GM10847 (cell line): Measurements from ENCODE around the gene MSI2.

Experiments
- POLR2A ChIP-seq: IDR thresholded peaks from 2 replicates; pipeline ENCODE4 v1.6.1; 2011; ENCODE audit not compliant: insufficient read length; ENCODE audit errors: extremely low read depth

The MSI2 gene

GRCh38 chr17:57438066-57438731, 181.9 kb downstream of the MSI2 start:
- no peak for TF ChIP-seq POLR2A

DNA sequence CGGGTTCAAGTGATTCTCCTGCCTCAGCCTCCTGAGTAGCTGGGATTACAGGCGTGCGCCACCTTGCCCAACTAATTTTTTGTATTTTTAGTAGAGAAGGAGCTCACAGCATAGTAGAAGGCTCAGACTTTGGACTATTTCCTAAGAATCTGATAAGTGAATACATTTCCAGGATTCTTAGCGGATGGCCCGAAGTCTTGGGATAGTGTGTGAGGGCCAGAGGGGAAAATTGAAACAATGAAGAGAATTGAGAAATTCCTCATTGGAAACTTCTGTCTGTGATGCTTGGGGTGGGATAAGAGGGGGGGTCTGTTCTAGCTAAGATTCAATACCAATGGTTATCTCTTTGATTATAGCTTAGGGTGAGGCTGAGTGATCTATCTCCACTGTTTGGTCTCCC, 183.3 kb downstream of the MSI2 start:
- no peak for TF ChIP-seq POLR2A

DNA sequence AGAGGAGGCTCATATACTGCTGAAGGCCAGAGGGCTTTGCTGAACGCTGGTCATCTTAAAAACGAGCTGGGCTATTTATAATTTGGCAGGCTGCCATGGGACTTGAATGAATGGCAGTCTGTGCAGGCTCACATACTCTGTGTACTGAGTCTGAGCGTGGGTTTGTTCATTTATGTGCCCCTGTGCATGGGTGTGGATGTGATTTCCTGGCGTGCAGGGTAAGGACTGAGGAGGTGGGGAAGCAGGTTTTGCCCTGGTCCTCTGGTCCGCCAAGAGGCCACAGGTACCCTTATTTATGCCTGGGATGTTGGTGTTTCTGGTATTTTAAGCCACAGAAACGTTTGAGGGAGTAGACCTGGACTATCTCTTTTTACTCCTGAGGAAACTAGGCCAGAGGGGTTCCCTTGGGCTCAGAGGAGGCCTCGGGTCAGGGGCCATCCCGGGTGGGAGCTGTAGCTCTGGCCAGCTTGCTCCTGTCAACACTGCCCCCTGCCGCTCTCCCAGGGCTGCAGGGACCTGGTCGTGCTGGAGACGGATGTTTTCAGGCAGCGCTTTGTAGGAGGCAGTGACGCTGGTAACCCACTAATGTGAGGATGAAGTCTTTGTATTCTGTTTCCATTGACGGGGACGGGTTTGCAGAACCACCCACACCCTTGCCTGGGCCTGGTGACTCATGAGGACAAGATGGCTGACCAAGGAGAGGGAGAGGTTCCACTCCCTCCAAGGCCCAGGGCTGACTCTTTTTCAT, 184.4 kb downstream of the MSI2 start:
- TF ChIP-seq POLR2A = no peak

GRCh38 chr17:57441270-57441600, 184.9 kb downstream of the MSI2 start:
- no peak for TF ChIP-seq POLR2A

- no peak for TF ChIP-seq POLR2A
Observed at GRCh38 chr17:57442401-57442823, 186.1 kb downstream of the MSI2 start.

GRCh38 chr17:57442914-57443571, 186.7 kb downstream of the MSI2 start:
- no peak for TF ChIP-seq POLR2A

- TF ChIP-seq POLR2A = no peak
Observed at GRCh38 chr17:57443781-57444180, 187.5 kb downstream of the MSI2 start.

- TF ChIP-seq POLR2A = no peak
Observed at GRCh38 chr17:57444682-57445450, 188.5 kb downstream of the MSI2 start.

GRCh38 chr17:57445772-57446472, 189.6 kb downstream of the MSI2 start:
- TF ChIP-seq POLR2A = no peak

GRCh38 chr17:57447357-57447989, 191.2 kb downstream of the MSI2 start:
- no peak for TF ChIP-seq POLR2A

GRCh38 chr17:57447990-57448758, 191.9 kb downstream of the MSI2 start:
- no peak for TF ChIP-seq POLR2A

DNA sequence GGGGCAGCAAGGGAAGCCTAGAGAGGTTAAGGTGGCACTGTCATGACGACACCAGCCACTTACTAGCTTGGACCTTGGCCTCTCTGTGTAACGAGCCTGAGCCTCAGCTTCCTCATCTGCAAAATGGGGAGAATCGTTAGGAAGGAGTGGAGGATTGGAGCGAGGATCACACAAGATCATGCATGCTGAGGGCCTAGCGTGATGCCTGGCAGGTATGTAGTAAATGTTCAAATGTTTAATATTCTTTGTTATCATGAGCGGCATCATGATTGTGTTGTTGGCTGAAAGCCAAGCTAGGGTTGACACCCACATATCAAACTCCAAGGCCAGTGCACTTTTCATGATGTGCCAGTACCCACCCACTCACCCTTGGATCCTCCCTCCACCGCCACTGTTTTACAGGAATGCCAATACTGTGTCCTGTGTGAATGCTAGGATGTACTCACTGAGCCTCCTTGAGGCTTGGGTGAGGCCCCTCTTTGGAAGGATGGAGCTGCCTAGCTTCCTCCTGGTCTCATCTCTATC, 192.5 kb downstream of the MSI2 start:
- TF ChIP-seq POLR2A = no peak

GRCh38 chr17:57451191-57451590, 194.9 kb downstream of the MSI2 start:
- TF ChIP-seq POLR2A = no peak
